Activated CD4-positive, alpha-beta T cell treated with anti-CD3 and anti-CD28 coated beads, Interleukin-2, amount 50 U/mL, for 48 hours (primary cell): ENCODE data around the gene HEPN1.
"Not testable (repeated sequence)": the region's sequence is repeated elsewhere in the genome, so short reads cannot be mapped to it uniquely, and the experiment has no call there.

Source experiments
- DNase-seq, 2 experiments: peaks; one replicate each; pipeline ENCODE4 v3.0.0-alpha.2; 2020

Gene HEPN1

DNA sequence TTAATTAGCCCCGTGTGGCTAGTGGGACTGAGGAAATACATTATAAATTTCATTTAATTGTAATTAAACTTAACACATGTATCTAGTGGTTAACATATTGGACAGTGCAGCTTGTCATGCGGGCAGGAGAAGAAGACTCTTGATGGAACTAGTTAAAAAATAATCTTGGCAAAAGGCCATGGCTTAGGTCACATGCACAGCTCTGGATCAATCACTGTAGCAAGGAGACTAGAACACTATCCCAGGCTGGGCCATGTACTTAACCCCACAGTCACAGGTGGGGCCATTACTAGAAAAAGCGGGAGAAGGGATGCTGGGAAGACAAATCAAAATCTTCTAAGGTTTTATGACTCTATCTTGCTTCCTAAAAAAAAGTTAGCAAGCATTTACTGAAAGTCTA is 25.5 kb downstream of the HEPN1 start:
- DNase-seq, result no peak

DNA sequence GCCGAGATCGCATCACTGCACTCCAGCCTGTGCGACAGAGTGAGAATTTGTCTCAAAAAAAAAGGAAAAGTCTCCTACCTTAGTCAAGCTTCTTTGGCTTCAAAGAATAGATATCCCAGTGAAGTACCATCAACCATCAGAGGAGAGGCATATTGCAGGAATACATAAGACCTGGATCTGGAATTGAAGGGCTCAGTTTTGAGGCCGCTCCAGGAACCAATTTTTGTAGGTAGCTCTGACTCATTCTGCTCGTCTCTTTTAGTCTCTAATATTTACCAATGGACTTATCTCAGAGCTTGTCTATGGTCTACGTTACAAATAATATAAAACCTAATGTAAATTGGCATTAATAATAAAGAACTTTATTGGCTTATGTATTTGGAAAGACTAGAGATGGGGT is 26.8 kb downstream of the HEPN1 start:
- no peak for DNase-seq

DNA sequence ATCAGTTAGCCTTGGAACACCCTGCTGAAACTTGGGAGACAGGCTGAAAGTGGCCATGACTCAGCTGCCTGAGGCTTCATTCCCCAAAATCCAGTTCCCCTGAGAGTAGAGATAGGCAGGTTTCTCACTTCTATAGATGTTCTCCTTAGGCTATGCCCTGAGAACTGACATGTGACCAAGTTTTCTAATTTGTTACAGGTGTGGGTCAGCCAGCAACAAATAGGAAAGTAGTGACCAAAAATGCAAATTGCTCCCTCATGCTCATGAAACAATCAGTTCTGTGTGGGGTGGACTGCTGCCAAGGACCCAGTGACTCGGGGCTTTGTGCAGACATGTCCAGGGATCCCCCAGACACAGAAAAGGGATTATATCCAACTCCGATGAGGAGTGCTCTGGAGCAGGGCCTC is 27.7 kb downstream of the HEPN1 start:
- DNase-seq, result no peak

DNA sequence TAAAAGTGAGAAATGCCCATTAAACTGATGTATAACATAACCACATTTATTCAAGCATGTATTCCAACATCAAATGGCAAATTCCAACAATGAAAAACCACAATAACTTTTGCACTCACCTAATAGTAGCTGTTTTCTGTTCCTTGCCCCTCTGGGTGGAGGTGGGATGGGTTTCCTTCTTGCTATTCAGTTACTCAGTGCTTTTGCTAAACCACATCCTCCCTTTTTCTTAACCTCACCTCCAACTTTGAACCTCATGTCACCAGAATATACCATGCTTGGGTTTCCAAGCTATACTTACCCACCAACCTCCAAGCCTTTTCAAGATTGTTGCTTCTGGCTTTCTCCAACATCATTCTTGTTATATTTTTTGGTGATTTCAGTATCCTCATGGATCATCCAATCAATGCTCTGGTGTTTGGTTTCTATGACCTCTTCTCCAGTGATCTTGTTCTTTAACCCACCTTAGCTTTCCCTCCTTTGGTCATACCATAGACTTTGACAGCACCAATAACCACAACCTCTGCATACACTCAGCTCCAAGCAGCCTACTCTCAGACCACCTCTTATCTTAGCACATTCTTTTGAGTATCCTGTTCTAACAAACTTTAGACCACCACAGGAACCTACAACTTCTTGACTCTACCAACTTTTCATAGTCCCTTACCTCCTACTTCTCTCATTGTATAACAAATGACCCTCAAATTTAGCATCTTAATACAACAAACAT is 31.7 kb downstream of the HEPN1 start:
- DNase-seq, result no peak

DNA sequence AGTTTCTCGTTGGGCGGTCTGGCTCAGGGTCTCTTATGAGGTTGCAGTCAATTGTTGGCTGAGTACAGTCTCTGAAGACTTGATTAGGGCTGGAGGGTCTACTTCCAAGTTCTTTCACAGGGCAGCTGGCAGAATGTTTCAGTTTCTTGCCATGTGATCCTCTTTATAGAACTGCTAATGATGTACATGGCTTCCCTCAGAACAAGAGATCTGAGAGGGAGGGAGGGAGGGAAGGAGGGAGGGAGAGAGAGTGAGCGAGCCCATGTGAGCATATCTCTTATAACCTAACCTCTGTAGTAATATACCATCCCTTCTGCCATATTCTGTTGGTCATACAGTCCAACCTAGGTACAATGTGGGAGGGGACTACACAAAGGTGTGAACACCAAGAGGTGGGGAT is 32.3 kb downstream of the HEPN1 start:
- DNase-seq, result no peak

DNA sequence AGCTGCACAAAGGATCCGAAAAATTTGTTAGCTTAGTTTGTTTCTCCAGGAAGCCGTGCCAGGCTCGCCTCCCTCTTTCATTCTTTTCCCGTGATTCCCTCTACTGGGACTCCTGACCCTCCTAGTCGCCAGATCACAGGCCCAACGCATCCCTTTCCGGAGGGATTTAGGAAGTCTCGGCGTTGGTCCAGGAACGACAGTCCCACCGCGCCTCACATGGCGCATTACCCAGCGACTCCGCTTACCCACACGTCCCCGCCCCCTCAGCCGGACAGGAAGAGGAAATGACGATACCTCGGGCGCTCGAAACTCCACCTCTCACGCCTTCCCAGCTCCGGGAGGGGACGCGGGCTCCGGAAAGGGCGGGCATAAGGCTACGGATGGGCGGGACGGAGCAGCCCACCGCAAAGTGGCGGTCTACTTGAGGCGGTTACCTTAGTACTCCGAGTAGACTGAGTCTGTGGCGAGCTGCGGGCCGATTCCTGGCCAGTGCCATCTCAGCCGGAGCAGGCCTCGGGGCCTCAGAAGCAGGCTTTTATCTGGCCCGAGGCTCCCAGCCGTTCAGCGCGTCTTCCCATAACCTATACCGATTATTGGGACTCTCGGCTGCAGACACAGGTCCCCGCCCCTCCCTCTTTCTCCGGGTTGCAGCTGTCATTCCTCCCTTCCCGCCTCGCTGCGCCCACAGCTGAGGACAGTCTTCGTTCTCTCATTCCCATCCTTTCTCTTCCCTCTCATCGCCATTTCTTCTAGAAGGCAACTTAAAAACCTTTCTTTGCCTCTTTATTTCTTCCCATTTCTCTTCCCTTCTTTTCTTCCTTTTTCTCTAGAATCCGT is 34.9 kb downstream of the HEPN1 start, which contains the start of gene CCDC15:
Gene CCDC15, plus strand, starts transcription at position 450 of the 837 bp plus-strand sequence. CDS start 531 bp downstream, outside the sequence.
- DNase-seq, result peak; percentile 96 to 98

DNA sequence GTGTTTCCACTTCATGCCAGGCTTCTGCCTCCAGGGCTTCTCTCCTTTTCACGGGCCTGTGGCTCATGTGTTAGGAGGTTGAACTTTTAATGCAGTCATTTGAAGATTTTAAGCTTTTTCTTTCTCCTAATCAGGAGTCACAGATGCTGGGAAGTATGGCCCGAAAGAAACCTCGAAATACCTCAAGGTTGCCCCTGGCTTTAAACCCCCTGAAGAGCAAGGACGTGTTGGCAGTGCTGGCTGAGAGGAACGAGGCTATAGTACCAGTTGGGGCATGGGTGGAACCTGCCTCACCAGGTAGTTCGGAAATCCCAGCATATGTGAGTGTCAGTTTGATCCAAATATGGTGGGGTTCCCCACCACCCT is 35.5 kb downstream of the HEPN1 start:
- no peak for DNase-seq

DNA sequence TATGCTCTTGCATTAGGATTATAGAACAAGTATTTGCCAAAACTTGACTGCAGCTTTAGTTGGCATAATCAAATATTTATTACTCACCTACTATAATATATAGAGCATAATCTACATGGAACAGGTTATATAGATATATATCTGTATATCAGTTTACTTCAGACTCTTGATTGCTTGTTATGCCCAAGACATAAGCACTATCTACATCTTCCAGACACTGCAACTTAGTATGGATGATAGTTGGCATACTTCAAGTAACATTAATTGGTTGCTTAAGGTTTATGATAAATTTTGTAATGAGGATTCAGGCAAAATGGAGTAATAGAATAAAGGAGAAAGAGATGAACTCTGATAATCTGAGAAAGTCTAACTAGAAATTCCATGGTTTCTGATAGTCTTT is 36.0 kb downstream of the HEPN1 start:
- DNase-seq, result no peak

DNA sequence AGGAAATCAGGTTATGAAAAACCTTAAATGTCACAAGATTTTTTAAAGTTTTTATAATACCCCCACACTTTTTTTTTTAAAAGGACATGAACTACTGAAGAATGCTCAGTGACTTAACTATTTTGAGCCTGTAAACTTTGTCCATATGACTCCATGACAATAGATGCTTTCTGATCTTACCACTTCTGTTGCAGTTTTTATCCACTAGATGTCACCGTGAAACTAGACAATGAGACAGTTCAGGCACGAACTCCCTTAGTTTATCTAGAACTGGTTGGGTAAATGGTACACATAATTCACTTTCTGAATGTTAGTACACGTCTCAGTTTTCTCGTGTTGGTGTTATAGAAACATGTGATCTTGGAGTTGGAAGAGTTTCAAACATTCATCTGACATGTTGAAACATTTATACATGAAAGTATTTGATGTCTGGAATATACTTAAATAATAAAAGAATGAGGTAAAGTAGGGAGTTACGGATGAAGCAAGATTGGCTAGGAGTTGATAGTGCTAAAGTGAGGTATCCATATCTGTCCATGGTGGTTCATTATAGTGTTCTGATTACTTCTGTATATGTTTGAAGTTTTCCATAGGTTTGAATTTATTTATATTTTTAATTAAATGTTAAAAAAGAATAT is 43.0 kb downstream of the HEPN1 start:
- no peak for DNase-seq

DNA sequence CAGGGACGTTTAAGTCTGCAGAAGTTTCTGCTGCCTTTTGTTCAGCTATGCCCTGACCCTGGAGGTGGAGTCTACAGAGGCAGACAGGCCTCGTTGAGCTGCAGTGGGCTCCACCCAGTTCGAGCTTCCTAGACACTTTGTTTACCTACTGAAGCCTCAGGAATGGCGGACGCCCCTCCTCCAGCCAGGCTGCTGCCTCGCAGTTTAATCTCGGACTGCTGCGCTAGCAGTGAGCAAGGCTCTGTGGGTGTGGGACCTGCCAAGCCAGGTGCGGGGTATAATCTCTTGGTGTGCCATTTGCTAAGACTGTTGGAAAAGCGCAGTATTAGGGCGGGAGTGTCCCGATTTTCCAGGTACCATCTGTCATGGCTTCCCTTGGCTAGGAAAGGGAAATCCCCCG is 49.1 kb downstream of the HEPN1 start:
- DNase-seq, result not testable (repeated sequence)
